Astrocyte (in vitro differentiated cells and primary cell): ENCODE measurements around the gene PRKCG. TPM values are rescaled to one million over a fixed set of nuclear protein-coding genes. Genes with fewer than 3 reads are reported as not detected.

Experiments used
- DNase-seq: peaks from one replicate; pipeline ENCODE4 v3.0.0-alpha.2; 2010; ENCODE audit warnings: low read depth
- FAIRE-seq: peaks from 2 replicates; lab custom pipeline; 2011; peaks lifted over from hg19 to GRCh38; lab: Jason Lieb, UNC
- H2AFZ ChIP-seq: 2 replicates; pipeline ENCODE4 v1.6.0; 2012; ENCODE audit warnings: low read depth, low read length, inconsistent platforms
- H3K27ac ChIP-seq: 2 replicates; pipeline ENCODE4 v1.5.1; 2011; ENCODE audit warnings: low read depth, low read length, inconsistent platforms
- H3K27me3 ChIP-seq: 2 replicates; pipeline ENCODE4 v1.6.0; 2011; ENCODE audit warnings: low read length, inconsistent platforms; ENCODE audit not compliant: insufficient read depth
- H3K36me3 ChIP-seq: 2 replicates; pipeline ENCODE4 v1.5.1; 2011; ENCODE audit warnings: low read length, inconsistent platforms; ENCODE audit not compliant: insufficient read depth
- H3K4me1 ChIP-seq: 2 replicates; pipeline ENCODE4 v1.5.1; 2011; ENCODE audit warnings: low read length, inconsistent platforms; ENCODE audit not compliant: insufficient read depth
- H3K4me2 ChIP-seq: 2 replicates; pipeline ENCODE4 v1.6.0; 2012; ENCODE audit warnings: low read length, inconsistent platforms
- H3K4me3 ChIP-seq: 2 replicates; pipeline ENCODE4 v1.5.1; 2011; ENCODE audit warnings: low read depth, mild to moderate bottlenecking, low read length, inconsistent platforms; ENCODE audit not compliant: insufficient read depth
- H3K79me2 ChIP-seq: 2 replicates; pipeline ENCODE4 v1.6.0; 2012; ENCODE audit warnings: mild to moderate bottlenecking, low read length, inconsistent platforms; ENCODE audit not compliant: insufficient read depth
- H3K9ac ChIP-seq: 2 replicates; pipeline ENCODE4 v1.6.0; 2012; ENCODE audit warnings: mild to moderate bottlenecking, low read length, inconsistent platforms
- H3K9me3 ChIP-seq: 2 replicates; pipeline ENCODE4 v1.5.1; 2012; ENCODE audit warnings: low read depth, mild to moderate bottlenecking, low read length, inconsistent platforms; ENCODE audit not compliant: insufficient read depth
- H4K20me1 ChIP-seq: 2 replicates; pipeline ENCODE4 v1.6.0; 2012; ENCODE audit warnings: low read length, inconsistent platforms; ENCODE audit not compliant: insufficient read depth
- H3K27ac Mint-ChIP-seq: one replicate; pipeline ENCODE4 v1.8.0; 2021; ENCODE audit warnings: mild to moderate bottlenecking, mixed read lengths; ENCODE audit not compliant: unreplicated experiment
- H3K27me3 Mint-ChIP-seq: one replicate; pipeline ENCODE4 v1.8.0; 2021; ENCODE audit warnings: low read depth, mixed read lengths; ENCODE audit not compliant: unreplicated experiment
- H3K36me3 Mint-ChIP-seq: one replicate; pipeline ENCODE4 v1.8.0; 2021; ENCODE audit warnings: low read depth, mixed read lengths; ENCODE audit not compliant: unreplicated experiment
- H3K4me1 Mint-ChIP-seq: one replicate; pipeline ENCODE4 v1.8.0; 2021; ENCODE audit warnings: low read depth, mixed read lengths; ENCODE audit not compliant: unreplicated experiment
- H3K4me3 Mint-ChIP-seq: one replicate; pipeline ENCODE4 v1.8.0; 2021; ENCODE audit warnings: mild to moderate bottlenecking, moderate library complexity, mixed read lengths; ENCODE audit not compliant: unreplicated experiment
- H3K9me3 Mint-ChIP-seq: one replicate; pipeline ENCODE4 v1.8.0; 2021; ENCODE audit warnings: mild to moderate bottlenecking, mixed read lengths; ENCODE audit not compliant: unreplicated experiment
- EZH2 ChIP-seq: IDR thresholded peaks from 2 replicates; pipeline ENCODE4 v1.6.1; 2012; ENCODE audit warnings: mild to moderate bottlenecking, low read length, inconsistent platforms; ENCODE audit not compliant: insufficient read depth
- total RNA-seq: library from RNA; stranded (reverse); gene quantifications from 2 replicates; pipeline ENCODE4 v1.2.1, GENCODE V29; 2021
- TF ChIP-seq, protein P1 (sequence below): IDR thresholded peaks from 2 replicates; pipeline ENCODE4 v1.5.1; 2011; ENCODE audit warnings: low read depth, mild to moderate bottlenecking, inconsistent platforms, low read length, moderate library complexity; ENCODE audit not compliant: insufficient read depth

PRKCG gene
- total RNA-seq, 1 donor from 2014 or later, result 0.41 TPM

DNA sequence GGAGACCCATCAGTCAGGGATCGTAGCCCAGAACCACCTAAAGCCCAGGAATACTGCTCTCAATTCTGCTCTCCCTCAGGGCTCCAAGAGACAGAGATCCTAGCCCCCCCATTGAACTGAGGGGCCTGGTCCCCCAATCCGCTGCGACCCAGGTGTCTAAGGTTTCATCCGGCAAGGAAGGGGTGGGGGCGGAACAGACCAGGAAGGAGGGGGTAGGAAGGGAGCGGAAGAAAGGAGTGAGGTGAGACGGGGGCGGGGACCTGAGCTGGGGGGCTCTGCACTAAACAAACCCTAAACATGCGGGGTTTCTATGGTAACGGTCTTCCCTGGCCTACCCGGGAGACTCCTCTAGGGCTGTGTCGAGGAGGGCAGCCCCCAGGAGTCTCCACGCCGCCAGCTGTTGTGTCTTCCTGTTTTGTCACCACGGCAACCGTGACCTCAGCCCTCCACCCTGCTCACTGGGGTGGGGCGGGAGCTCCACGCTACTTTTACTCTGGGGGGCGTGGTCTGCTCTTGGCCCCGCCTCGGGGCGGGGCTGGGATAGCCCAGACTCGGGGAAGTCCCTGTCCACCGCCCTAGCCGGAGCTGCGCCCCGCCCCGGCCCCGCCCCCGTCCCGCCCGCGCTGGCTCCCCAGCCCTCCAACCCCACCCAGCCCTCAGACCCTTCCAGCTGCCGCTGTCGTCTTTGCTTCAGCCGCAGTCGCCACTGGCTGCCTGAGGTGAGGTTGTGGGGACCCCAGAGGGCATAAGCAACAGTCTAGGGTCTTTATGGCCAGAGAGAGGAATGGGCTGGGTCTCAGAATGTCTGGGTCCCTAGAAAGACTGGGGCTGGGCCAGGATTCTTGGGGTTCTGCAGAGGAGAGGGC is 14.5 kb upstream of the PRKCG start, which contains the start of gene MYADM:
Gene MYADM (plus strand): TSS at position 659 of the 866 bp plus-strand sequence. CDS start 5,647 bp downstream, outside the sequence.
- no peak within 1 kb of the TSS for H2AFZ ChIP-seq
- H3K27me3 Mint-ChIP-seq, result peaks cover 2% of the 10 kb centered on the region
- H3K27ac ChIP-seq, result peak within 1 kb of the TSS; percentile 96
- H3K27ac Mint-ChIP-seq, result peak within 1 kb of the TSS; percentile 99
- peak; percentile 94 for DNase-seq
- peaks cover 21% of the 10 kb centered on the region for H4K20me1 ChIP-seq
- peak within 1 kb of the TSS; percentile 99 for H3K4me3 Mint-ChIP-seq
- H3K79me2 ChIP-seq, result peaks cover 39% of the 10 kb centered on the region
- peaks cover 13% of the 10 kb centered on the region for H3K4me1 Mint-ChIP-seq
- H3K36me3 ChIP-seq, result peaks cover 1% of the 10 kb centered on the region
- no peaks in the 10 kb centered on the region for H3K9me3 Mint-ChIP-seq
- peak within 1 kb of the TSS; percentile 99 for H3K9ac ChIP-seq
- H3K4me2 ChIP-seq, result peak within 1 kb of the TSS; percentile 94
- FAIRE-seq, result no peak
- H3K4me1 ChIP-seq, result peaks cover 14% of the 10 kb centered on the region
- peak within 1 kb of the TSS; percentile 95 for H3K4me3 ChIP-seq
- H3K9me3 ChIP-seq, result no peaks in the 10 kb centered on the region
- TF ChIP-seq, protein P1, sequence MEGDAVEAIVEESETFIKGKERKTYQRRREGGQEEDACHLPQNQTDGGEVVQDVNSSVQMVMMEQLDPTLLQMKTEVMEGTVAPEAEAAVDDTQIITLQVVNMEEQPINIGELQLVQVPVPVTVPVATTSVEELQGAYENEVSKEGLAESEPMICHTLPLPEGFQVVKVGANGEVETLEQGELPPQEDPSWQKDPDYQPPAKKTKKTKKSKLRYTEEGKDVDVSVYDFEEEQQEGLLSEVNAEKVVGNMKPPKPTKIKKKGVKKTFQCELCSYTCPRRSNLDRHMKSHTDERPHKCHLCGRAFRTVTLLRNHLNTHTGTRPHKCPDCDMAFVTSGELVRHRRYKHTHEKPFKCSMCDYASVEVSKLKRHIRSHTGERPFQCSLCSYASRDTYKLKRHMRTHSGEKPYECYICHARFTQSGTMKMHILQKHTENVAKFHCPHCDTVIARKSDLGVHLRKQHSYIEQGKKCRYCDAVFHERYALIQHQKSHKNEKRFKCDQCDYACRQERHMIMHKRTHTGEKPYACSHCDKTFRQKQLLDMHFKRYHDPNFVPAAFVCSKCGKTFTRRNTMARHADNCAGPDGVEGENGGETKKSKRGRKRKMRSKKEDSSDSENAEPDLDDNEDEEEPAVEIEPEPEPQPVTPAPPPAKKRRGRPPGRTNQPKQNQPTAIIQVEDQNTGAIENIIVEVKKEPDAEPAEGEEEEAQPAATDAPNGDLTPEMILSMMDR, result no peak
- no peak for TF ChIP-seq EZH2
- H3K27me3 ChIP-seq, result no peaks in the 10 kb centered on the region
- no peaks in the 10 kb centered on the region for H3K36me3 Mint-ChIP-seq

DNA sequence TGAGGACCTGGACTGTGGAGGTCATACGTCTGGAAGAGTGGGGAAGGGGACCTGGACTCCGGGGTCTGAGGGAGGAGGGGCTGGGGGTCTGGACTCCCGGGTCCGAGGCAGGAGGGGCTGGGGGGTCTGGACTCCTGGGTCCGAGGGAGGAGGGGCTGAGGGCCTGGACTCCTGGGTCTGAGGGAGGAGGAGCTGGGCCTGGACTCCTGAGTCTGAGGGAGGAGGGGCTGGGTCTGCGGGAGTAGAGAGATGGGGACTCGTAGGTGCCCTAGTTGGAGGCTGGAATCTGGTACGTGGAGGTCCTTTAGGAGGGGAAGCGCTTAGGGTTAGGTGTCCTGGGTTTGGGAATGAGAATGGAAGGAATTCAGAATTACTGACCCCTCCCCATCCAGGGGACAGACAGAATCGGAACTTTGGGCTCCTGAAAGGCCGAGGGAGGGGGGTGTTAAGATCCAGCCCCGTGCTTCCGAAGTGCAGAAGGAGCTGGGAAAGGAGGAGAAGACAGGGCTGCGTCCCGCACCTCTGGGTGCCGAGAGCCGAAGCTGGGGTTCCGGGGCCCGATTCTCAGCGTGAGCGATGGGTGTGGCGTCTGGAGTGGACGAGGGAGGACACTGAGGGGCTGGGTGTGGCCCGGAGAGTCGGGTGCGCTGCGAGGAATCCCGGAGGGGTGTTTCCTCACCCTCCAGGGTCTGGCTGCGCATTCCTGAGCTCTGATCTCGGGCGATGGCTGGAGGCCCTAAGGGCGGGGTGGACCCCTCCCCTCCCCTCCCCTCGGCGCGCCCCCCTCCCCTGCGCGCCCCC is 13.7 kb upstream of the PRKCG start:
- Histone ChIP-seq H3K27me3 (no peaks in the 10 kb centered on the region), H2AFZ (no peak overlapping the region), H3K4me1 (peaks cover 14% of the 10 kb centered on the region), H3K79me2 (peaks cover 45% of the 10 kb centered on the region), H3K9me3 (no peaks in the 10 kb centered on the region), H3K4me3 (peak overlapping the region; percentile 95), H4K20me1 (peaks cover 29% of the 10 kb centered on the region), H3K9ac (peak overlapping the region; percentile 99), H3K36me3 (peaks cover 6% of the 10 kb centered on the region), H3K4me2 (peak overlapping the region; percentile 94), H3K27ac (peak overlapping the region; percentile 93)
- Mint-ChIP-seq H3K9me3 (no peaks in the 10 kb centered on the region), H3K4me1 (peaks cover 13% of the 10 kb centered on the region), H3K36me3 (peaks cover 4% of the 10 kb centered on the region), H3K4me3 (peak overlapping the region; percentile 99), H3K27me3 (no peaks in the 10 kb centered on the region), H3K27ac (peak overlapping the region; percentile 99)
- no peak for FAIRE-seq
- DNase-seq, result no peak
- TF ChIP-seq EZH2, result no peak
- TF ChIP-seq, protein P1, result no peak
